NCI-H1417 (cell line): ENCODE data around the gene LATS2.
A peak's percentile ranks its signal among the peaks of the same experiment; 100 is the strongest.
"Not testable (repeated sequence)": the region's sequence is repeated elsewhere in the genome, so short reads cannot be mapped to it uniquely, and the experiment has no call there.

Experiments used
- DNase-seq, 3 experiments: peaks; one replicate each; lab custom pipeline; 2025; lab: John Stamatoyannopoulos, UW

LATS2 gene

DNA sequence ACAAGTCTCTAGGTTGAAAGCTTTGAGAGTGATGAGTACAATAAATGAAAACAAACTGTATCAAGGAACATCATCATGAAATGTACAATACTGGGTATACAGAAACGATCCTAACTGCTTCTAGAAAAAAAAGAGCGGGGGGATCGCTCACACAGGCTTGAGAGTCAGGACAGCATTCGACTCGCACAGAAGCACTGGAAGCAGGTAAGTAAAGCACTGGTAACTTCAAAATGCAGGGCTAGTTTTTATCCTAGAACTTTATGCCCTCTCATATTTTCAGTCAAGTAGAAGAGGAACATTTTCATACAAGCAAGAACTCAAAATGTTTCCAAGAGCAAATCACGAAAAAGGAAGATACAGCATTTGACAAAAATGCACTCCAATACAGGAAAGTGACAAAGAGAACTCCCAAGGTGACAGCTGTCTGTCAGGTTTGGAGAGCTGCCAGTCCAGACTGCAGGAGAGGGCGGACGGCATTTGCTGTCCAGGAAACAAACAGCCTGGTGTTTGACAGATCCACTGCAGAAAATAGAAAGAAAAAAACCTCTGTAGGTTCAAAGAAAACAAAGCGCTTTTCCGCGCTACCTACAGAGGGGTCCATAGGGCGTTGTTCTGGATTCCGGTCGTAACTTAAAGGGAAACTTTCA, 100.6 kb downstream of the LATS2 start:
- DNase-seq, result peak in 1 of 3 experiments; percentile 38

DNA sequence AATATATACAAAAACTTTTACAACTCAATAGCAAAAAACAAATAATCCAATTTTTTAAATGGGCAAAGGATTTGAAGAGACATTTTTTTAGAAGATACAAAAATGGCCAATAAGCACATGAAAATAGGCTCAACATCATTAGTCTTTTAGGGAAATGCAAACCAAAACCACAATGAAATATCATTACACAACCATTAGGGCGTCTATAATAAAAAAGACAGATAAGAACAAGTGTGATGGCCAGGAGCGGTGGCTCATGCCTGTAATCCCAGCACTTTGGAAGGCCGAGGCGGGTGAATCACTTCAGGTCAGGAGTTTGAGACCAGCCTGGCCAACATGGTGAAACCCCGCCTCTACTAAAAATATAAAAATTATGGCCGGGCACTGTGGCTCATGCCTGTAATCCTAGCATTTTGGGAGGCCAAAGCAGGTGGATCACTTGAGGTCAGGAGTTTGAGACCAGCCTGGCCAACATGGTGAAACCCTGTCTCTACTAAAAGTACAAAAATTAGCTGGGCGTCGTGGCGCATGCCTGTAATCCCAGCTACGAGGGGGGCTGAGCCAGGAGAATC, 104.3 kb downstream of the LATS2 start:
- not testable (repeated sequence) for DNase-seq

DNA sequence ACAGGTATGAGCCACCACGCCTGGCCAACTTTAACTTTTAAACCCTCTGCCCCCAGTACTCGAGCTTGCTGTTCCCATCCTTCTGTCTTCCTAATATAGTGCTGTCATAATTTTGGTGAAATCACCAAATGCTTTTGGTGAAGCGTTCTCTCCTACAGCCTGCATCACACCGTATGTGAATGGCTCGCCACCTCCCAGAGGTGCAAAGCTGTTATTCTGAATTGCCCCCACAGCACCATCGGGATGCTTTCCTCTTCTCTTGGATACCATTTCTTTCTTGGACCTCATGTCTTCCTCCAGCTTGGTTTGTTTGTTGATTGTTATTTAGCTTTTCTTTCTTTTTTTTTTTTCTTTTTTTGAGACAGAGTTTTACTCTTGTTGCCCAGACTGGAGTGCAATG, 105.9 kb downstream of the LATS2 start:
- DNase-seq, result no peak

DNA sequence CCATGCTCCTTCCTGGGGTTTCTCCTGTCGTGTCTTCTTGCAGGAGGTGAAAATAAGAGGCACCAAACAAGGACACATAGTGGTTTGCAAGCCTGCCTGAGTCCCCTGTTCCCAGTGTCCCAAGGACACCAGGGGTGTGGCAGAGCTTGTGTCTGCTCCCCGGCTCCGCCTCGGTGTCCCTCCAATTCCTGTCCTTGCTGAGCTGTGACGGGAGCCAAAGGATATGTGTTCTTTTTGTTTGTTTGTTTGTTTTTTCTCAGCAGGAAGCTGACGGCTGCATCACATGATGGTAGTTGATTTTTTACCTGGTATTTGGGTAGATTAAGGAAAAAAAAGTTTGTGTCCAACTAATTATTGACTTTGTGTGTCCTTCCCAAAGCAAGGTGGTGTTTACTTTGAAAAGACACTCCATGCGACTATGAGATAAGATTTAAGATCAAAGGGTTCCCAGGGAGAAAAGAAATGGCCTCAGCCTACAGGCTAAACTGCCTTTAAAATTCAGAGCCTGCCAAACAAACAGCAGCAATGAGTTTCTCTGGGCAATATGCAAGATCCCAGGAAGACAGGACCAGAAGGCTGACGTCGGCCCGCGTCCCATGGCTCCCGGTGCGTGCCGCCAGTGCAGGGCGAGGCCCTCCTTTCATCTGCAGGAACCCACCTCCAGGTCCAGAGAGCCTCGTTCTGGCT, 108.0 kb downstream of the LATS2 start:
- DNase-seq, result no peak

DNA sequence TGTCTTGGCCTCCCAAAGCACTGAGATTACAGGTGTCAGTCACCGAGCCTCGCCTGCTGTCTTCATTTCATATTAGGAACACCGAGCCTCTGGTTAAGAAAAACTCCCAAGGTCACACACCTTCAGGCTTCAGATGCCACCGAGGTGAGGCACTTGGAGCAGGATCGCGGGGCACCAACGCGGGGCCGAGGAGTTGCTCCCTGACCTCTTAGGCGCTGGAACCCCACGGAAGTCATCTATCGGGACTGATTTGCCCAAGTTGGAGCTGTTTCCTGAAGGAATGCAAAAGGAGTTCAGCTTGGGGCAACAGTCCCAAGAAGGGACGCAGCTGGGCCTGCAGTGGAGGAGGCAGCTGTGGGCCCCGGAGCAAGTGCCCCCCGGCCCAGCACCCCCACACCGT, 108.5 kb downstream of the LATS2 start:
- no peak for DNase-seq

DNA sequence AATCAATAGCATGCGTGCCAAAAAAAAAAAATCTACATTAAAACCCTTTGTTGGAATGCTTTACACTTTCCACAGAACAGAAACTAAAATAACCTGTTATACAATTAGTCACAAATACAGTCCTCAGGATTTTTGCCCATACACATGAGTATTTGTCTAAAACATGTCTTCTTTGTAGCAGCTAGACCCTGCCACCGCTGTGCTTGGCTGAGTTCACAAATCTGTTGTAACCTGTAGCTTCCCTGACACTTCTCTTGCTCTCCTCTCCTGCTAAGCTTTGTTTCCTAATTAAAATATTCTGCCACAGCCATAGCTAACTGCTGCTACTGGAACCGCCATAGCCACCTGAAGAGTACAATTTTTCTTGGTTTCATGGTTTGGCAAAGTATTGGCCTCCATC, 113.4 kb downstream of the LATS2 start:
- DNase-seq, result not testable (repeated sequence)

DNA sequence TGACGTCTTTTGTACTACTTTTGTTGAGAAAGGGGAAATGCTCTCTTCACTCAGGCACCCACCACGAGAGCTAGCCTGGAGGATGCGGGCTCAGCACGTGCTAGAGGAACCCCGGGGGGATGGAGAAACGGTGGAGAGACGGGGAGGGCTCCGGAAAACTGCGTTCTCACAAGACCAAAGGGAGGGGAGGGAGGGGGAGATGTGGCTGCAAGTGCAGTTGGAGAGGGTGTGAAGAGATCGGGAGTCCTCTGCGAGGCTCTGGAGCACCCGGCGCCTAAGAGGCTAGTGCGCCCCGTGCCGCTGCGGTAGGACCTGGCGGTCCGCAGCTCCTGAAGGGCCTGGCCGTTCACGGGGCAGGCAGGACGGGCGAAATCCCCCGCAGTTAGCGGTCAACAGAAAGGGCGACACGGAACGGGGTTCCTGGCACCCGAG, 115.4 kb downstream of the LATS2 start:
- DNase-seq, result no peak

DNA sequence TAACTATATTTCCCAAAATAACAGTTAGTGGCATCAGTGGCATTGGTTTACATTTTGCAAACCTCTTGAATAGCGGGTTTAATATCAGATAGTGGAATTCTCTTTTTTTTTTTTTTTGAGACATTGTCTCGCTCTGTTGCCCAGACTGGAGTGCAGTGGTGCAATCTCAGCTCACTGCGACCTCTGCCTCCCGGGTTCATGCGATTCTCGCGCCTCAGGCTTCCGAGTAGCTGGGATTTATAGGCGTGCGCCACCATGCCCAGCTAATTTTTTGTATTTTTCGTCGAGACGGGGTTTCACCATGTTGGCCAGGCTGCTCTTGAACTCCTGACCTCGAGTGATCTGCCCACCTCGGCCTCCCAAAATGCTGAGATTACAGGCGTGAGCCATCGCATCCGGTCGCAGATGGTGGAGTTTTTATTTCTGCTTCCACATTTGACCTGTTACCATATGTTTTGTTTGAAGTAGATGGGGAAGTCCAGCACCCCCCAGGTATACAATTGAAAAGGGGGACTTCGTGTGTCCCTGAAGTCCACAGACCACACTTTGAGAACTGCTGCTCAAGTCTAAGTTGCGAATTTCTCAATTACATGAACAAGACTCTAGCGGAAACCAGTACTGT, 118.3 kb downstream of the LATS2 start:
- DNase-seq, result no peak

DNA sequence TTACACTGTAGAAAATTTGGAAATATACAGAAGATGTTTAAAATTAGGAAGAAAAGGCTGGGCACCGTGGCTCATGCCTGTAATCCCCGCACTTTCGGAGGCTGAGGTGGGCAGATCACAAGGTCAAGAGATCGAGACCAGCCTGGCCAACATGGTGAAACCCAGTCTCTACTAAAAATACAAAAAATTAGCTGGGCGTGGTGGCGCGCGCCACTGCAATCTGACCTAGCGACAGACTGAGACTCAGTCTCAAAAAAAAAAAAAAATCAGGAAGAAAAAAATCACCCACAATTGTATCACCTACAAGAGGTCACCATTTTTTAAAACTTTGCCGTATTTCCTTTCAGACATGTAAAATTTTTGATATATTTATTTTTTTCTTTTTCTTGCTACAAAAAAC, 120.9 kb downstream of the LATS2 start:
- not testable (repeated sequence) for DNase-seq

DNA sequence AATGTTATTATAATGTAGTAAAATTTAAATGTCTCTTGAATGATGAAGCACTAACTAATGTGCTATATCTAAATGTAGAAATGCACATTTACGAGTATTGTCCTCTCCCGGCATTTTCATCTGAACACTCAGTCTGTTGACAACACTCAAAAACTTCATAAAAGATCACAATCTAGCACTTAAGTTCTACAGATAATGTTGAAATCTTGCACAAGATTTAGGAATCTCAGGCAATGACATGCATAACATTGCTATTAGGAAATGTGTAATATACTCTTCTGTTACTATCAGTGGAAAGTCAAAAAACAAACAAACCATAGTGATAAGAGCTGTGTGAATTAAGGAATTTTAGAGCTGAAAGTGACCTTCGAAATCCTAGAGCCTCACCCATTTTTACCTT, 121.3 kb downstream of the LATS2 start:
- DNase-seq, result no peak

DNA sequence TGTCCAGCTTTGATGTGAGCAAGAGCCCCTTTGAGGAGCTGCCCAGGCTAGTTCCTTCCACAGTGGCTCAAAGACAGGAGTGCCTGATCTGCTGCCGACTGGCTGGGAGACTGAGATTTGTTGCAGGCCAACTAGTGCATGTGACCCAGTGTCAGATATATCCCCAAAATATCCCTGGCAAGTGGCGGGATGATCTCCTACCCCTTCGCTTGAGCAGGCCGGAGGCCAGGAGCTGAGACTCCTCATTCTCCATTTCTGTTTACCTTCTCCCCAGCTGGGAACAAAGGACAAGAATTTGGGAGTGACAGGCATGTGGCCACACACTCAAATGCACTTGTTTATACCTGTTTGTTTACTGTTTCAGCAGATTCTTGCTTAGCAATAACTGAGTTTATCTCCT, 121.7 kb downstream of the LATS2 start:
- no peak for DNase-seq

DNA sequence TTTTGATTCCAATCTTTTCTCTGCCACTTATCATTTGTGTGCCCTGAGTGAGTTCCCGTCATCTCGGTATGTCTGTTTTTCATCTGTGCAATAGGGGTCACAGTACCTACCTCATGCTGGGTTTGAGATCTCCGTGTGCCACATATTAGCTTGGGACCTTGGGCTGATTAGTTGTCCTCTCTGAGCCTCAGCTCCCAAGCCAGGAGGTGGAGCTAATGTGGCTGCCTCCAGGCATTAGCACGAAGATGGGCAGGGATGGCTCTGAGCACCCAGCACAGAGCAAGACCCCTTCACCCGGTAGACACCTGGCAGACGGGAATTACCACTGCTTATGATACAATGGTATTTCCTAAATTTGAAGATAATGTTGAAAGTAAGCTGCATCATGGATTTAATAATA, 123.1 kb downstream of the LATS2 start:
- no peak for DNase-seq

DNA sequence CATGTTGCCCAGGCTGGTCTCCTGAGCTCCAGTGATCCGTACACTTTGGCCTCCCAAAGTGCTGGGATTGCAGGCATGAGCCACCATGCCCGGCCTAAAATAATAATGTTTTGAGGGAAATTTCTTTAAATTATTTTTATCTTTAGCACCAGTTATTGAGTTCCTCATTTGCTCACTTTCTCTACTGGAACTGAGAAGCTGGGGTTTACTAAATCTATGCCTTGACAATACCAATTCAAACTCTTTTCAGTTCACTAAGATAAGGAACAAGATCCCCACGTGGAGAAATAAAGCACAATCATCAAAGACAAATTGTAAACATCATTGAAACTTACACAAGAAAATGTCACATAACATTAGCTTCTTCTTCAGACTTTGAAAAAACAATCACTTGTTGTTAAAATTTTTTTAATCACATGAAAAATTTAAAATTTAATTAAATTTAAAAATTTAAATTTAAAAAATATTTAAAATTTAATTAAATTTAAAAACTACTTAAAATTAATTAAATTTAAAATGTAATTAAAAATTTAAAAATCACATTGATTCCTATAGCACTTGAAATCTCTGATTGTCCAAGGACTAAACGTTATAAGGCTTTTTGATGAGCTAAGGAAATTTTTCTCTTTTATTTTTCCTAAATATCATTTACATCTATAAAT, 133.7 kb downstream of the LATS2 start:
- no peak for DNase-seq

DNA sequence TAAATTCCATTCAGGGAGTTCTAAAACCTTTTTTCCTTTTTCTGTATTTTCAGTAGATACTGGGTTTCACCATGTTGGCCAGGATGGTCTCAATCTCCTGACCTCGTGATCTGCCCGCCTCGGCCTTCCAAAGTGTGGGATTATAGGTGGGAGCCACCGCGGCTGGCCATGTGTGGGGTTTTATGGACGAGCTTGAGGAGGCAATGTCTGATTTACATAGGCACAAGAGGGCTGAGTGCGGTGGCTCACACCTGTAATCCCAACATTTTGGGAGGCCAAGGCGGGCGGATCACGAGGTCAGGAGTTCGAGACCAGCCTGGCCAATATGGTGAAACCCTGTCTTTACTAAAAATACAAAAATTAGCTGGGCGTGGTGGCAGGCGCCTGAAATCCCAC, 136.0 kb downstream of the LATS2 start:
- not testable (repeated sequence) for DNase-seq

DNA sequence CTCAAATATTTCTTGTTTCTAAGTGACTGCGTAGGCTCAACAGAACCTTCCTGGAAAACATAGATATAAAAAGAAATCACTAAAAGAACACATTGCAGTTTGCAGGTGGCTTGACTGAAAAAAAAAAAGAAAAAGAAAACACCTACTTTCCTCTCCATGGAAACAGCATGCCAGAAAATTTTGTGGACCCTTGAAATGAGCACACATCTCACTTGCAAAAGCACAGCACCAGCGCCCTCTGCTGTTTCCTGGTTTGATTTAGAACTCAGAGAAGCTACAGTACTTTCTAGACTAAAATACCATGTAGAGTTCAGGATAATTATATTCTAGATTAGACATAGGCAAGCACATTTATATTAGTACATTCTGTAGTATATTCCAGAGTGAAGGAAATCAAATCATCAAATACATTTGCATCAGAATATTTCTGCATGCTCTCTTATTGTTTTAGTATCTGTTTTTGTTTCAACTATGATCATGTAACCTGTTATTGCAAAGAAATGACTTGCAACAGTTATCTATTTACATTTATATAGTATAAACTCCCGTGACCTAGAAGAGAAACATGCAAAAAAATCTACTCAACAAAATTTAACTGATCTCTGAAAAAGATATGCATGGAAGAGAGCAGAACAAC, 136.5 kb downstream of the LATS2 start:
- DNase-seq, result peak; percentile 45 to 84 (median 65)

DNA sequence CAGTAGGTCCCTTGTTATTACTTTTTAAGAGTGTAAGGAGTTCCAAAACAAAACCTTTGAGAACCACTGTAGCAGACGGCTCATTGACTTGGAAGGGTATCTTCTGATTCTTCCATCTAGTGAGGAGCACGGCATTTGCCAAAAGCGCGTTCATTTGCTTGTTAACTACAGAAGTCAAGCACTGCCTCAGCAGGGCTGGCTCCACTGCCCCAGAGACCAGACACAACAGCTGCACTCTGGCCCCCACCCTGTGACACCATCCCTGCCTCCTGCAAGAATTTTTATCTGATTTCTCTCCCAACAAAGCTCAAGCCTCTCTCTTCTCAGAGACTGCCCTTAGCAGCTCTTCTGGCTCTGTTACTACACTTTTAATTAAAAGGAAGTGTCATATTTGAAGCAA, 138.1 kb downstream of the LATS2 start:
- no peak for DNase-seq
